Small intestine (tissue), 7 donors: Measurements from ENCODE around the gene NCR2. TPM values are rescaled to one million over a fixed set of nuclear protein-coding genes. Genes with fewer than 3 reads are reported as not detected.

Source experiments
- DNase-seq, 2 donors: peaks; one replicate each; pipeline versions ENCODE4 v3.0.0 to v3.0.0-alpha.2; 2013
- FAIRE-seq: peaks from 2 replicates; lab custom pipeline; 2012; peaks lifted over from hg19 to GRCh38; lab: Jason Lieb, UNC
- H3K27ac ChIP-seq, 3 donors: one replicate each; pipeline ENCODE4 v1.5.1; 2013; ENCODE audit warnings: low read length in 2 of 3, mild to moderate bottlenecking in 2 of 3, control low read depth in 1 of 3, inconsistent platforms in 1 of 3, low read depth in 1 of 3, moderate library complexity in 1 of 3
- H3K27me3 ChIP-seq, 3 donors: one replicate each; pipeline ENCODE4 v1.6.1; 2013; ENCODE audit warnings: low read length in 3 of 3, inconsistent platforms in 1 of 3; ENCODE audit not compliant: control insufficient read depth in 3 of 3, insufficient read depth in 3 of 3
- H3K36me3 ChIP-seq, 3 donors: one replicate each; pipeline ENCODE4 v1.6.1; 2013; ENCODE audit warnings: low read length in 3 of 3, inconsistent platforms in 1 of 3, low read depth in 1 of 3, mild to moderate bottlenecking in 1 of 3, moderate library complexity in 1 of 3; ENCODE audit not compliant: control insufficient read depth in 3 of 3, insufficient read depth in 2 of 3
- H3K4me1 ChIP-seq, 3 donors: one replicate each; pipeline ENCODE4 v1.6.1; 2013; ENCODE audit warnings: low read length in 2 of 3, inconsistent platforms in 1 of 3, low read depth in 1 of 3, mild to moderate bottlenecking in 1 of 3, moderate library complexity in 1 of 3; ENCODE audit not compliant: control insufficient read depth in 3 of 3, insufficient read depth in 2 of 3
- H3K4me3 ChIP-seq, 3 donors: one replicate each; pipeline ENCODE4 v1.5.1; 2013; ENCODE audit warnings: low read length in 3 of 3, control low read depth in 1 of 3, inconsistent platforms in 1 of 3, low read depth in 1 of 3, mild to moderate bottlenecking in 1 of 3, moderate library complexity in 1 of 3
- H3K9me3 ChIP-seq, 2 donors: one replicate each; pipeline ENCODE4 v1.6.1; 2013; ENCODE audit warnings: low read depth in 1 of 2, low read length in 1 of 2; ENCODE audit not compliant: control insufficient read depth in 2 of 2, insufficient read depth in 1 of 2
- WGBS, 3 donors: extraction: QIAGEN DNeasy Blood & Tissue Kit; methylation state at CpG; one replicate each; pipeline ENCODE4 v1.1.7; 2013; 5-methylcytosine and 5-hydroxymethylcytosine counted together
- polyA plus RNA-seq, 4 donors: library from polyadenylated mRNA; stranded (reverse) in 3 of 4; unstranded in 1 of 4; fragments of 200-250 nt in 3 of 4; fragments of 120-200 nt in 1 of 4; gene quantifications; one replicate each; pipeline versions ENCODE4 v1.2.1 to v1.2.3, GENCODE V29; 2013
- donor health status: healthy with polysubstance abuse.
- donor health status: control.
- donor health status: control.
- donor health status: Bipolar disorder and iron deficiency.
- donor health status: healthy.

Gene NCR2
- polyA plus RNA-seq, 4 donors = 0.65 TPM; not detected in 3

- FAIRE-seq = no peak
- WGBS, 3 donors = 39 to 63% (median 59%) methylated on average over 3 of the region's 3 CpGs
Observed at GRCh38 chr6:41353333-41353732, 17.9 kb downstream of the NCR2 start.

GRCh38 chr6:41355952-41356351, 20.5 kb downstream of the NCR2 start:
- WGBS, 3 donors = 35 to 64% (median 39%) methylated on average over 4 of the region's 4 CpGs
- FAIRE-seq (no peak), DNase-seq (no peak)
- H3K4me3 ChIP-seq = no peak overlapping the region
- H3K27me3 ChIP-seq = peaks cover 0 to 17% (median 6%) of the 10 kb centered on the region in 3 donors
- H3K27ac ChIP-seq = no peak overlapping the region
- H3K36me3 ChIP-seq = no peaks in the 10 kb centered on the region
- H3K4me1 ChIP-seq = no peaks in the 10 kb centered on the region
- H3K9me3 ChIP-seq = peaks cover 0 to 15% of the 10 kb centered on the region in 2 donors

More at GRCh38 chr6:41353333-41353732, 17.9 kb downstream of the NCR2 start:
- no peaks in the 10 kb centered on the region for H3K4me1 ChIP-seq
- no peak for DNase-seq
- peaks cover 0 to 21% (median 0%) of the 10 kb centered on the region in 3 donors for H3K27me3 ChIP-seq
- H3K4me3 ChIP-seq = no peak overlapping the region
- H3K27ac ChIP-seq = no peak overlapping the region
- H3K9me3 ChIP-seq = peaks cover 0 to 2% of the 10 kb centered on the region in 2 donors
- H3K36me3 ChIP-seq = no peaks in the 10 kb centered on the region

GRCh38 chr6:41356825-41357224, 21.4 kb downstream of the NCR2 start:
- FAIRE-seq = no peak

GRCh38 chr6:41358503-41358902, 23.1 kb downstream of the NCR2 start:
- Histone ChIP-seq H3K4me1 (no peaks in the 10 kb centered on the region), H3K36me3 (no peaks in the 10 kb centered on the region), H3K9me3 (peaks cover 0 to 22% of the 10 kb centered on the region in 2 donors), H3K27me3 (peaks cover 0 to 12% (median 6%) of the 10 kb centered on the region in 3 donors), H3K27ac (no peak overlapping the region), H3K4me3 (no peak overlapping the region)
- WGBS, 3 donors = 87 to 98% (median 94%) methylated on average over 7 of the region's 7 CpGs
- FAIRE-seq (no peak), DNase-seq (no peak)

More at GRCh38 chr6:41356825-41357224, 21.4 kb downstream of the NCR2 start:
- no peak overlapping the region for H3K4me3 ChIP-seq
- no peaks in the 10 kb centered on the region for H3K4me1 ChIP-seq
- H3K36me3 ChIP-seq = no peaks in the 10 kb centered on the region
- WGBS, 3 donors = 69 to 84% (median 79%) methylated on average over 3 of the region's 3 CpGs
- H3K27me3 ChIP-seq = peaks cover 0 to 17% (median 6%) of the 10 kb centered on the region in 3 donors
- DNase-seq = no peak
- no peak overlapping the region for H3K27ac ChIP-seq
- H3K9me3 ChIP-seq = peaks cover 0 to 15% of the 10 kb centered on the region in 2 donors

GRCh38 chr6:41359617-41360313, 24.4 kb downstream of the NCR2 start:
- Histone ChIP-seq H3K27me3 (peaks cover 0 to 14% (median 6%) of the 10 kb centered on the region in 3 donors), H3K4me3 (no peak overlapping the region), H3K36me3 (no peaks in the 10 kb centered on the region), H3K9me3 (peaks cover 0 to 22% of the 10 kb centered on the region in 2 donors), H3K4me1 (no peaks in the 10 kb centered on the region), H3K27ac (no peak overlapping the region)
- no peak for DNase-seq
- WGBS, 3 donors = 70 to 76% (median 73%) methylated on average over 4 of the region's 4 CpGs
- no peak for FAIRE-seq

GRCh38 chr6:41360314-41360685, 24.9 kb downstream of the NCR2 start:
- WGBS, 3 donors = 75 to 84% (median 82%) methylated on average over 2 of the region's 2 CpGs

GRCh38 chr6:41366150-41366549, 30.7 kb downstream of the NCR2 start:
- peaks cover 0 to 3% (median 0%) of the 10 kb centered on the region in 3 donors for H3K4me1 ChIP-seq
- FAIRE-seq (no peak), DNase-seq (no peak)
- H3K27ac ChIP-seq = no peak overlapping the region
- H3K27me3 ChIP-seq = peaks cover 4 to 31% (median 4%) of the 10 kb centered on the region in 3 donors
- 69 to 73% (median 72%) methylated on average over 7 of the region's 7 CpGs for WGBS, 3 donors
- no peak overlapping the region for H3K4me3 ChIP-seq
- H3K36me3 ChIP-seq = no peaks in the 10 kb centered on the region
- peaks cover 0 to 8% of the 10 kb centered on the region in 2 donors for H3K9me3 ChIP-seq

More at GRCh38 chr6:41360314-41360685, 24.9 kb downstream of the NCR2 start:
- Histone ChIP-seq H3K4me3 (no peak overlapping the region), H3K36me3 (no peaks in the 10 kb centered on the region), H3K27ac (no peak overlapping the region), H3K27me3 (peaks cover 0 to 13% (median 6%) of the 10 kb centered on the region in 3 donors), H3K4me1 (no peaks in the 10 kb centered on the region), H3K9me3 (peaks cover 0 to 22% of the 10 kb centered on the region in 2 donors)
- FAIRE-seq = no peak
- DNase-seq = no peak

GRCh38 chr6:41367061-41367460, 31.7 kb downstream of the NCR2 start:
- Histone ChIP-seq H3K27me3 (peaks cover 4 to 40% (median 7%) of the 10 kb centered on the region in 3 donors), H3K36me3 (no peaks in the 10 kb centered on the region), H3K9me3 (peaks cover 0 to 8% of the 10 kb centered on the region in 2 donors), H3K4me1 (peaks cover 0 to 12% (median 0%) of the 10 kb centered on the region in 3 donors), H3K4me3 (no peak overlapping the region), H3K27ac (no peak overlapping the region)
- WGBS, 3 donors = 84 to 89% (median 86%) methylated on average over 3 of the region's 3 CpGs
- FAIRE-seq (no peak), DNase-seq (no peak)
